NCI-H1694 (cell line): ENCODE measurements around the gene ZNF23.
"Not testable (repeated sequence)": the region's sequence is repeated elsewhere in the genome, so short reads cannot be mapped to it uniquely, and the experiment has no call there.

Source experiments
- DNase-seq: peaks from one replicate; lab custom pipeline; 2025; lab: John Stamatoyannopoulos, UW

Gene ZNF23

GRCh38 chr16:71461686-71462648, at the start of gene ZNF23:
Gene ZNF23, minus strand, starts transcription at chr16:71462247. Its CDS starts 5,451 bp downstream, at chr16:71456796.
- DNase-seq = peak; percentile 30

GRCh38 chr16:71507061-71507460, 45.0 kb upstream of the ZNF23 start:
- DNase-seq = no peak

- DNase-seq = no peak
Measured at GRCh38 chr16:71504901-71505300, 42.9 kb upstream of the ZNF23 start.

- DNase-seq = not testable (repeated sequence)
Measured at GRCh38 chr16:71504051-71504450, 42.0 kb upstream of the ZNF23 start.

- DNase-seq = no peak
Measured at GRCh38 chr16:71501547-71501946, 39.5 kb upstream of the ZNF23 start.

GRCh38 chr16:71500964-71501363, 38.9 kb upstream of the ZNF23 start:
- no peak for DNase-seq

GRCh38 chr16:71499775-71500364, 37.8 kb upstream of the ZNF23 start:
- DNase-seq = peak; percentile 45

- DNase-seq = no peak
Measured at GRCh38 chr16:71498031-71498430, 36.0 kb upstream of the ZNF23 start.

GRCh38 chr16:71493213-71493612, 31.2 kb upstream of the ZNF23 start:
- no peak for DNase-seq

- no peak for DNase-seq
Measured at GRCh38 chr16:71492786-71493185, 30.7 kb upstream of the ZNF23 start.

GRCh38 chr16:71491054-71491453, 29.0 kb upstream of the ZNF23 start:
- DNase-seq = no peak

GRCh38 chr16:71490361-71490760, 28.3 kb upstream of the ZNF23 start:
- DNase-seq = no peak

- no peak for DNase-seq
Measured at GRCh38 chr16:71489122-71489521, 27.1 kb upstream of the ZNF23 start, which contains the start of gene ZNF19. Gene ZNF19, minus strand, starts transcription at chr16:71489324. Its CDS starts 7,210 bp downstream, at chr16:71482114.

- DNase-seq = peak; percentile 80
Measured at GRCh38 chr16:71484006-71484893, 22.2 kb upstream of the ZNF23 start.

- DNase-seq = no peak
Measured at GRCh38 chr16:71482569-71482968, 20.5 kb upstream of the ZNF23 start.

- DNase-seq = no peak
Measured at GRCh38 chr16:71480956-71481355, 18.9 kb upstream of the ZNF23 start.

GRCh38 chr16:71479420-71479819, 17.4 kb upstream of the ZNF23 start:
- DNase-seq = peak; percentile 11

- DNase-seq = no peak
Measured at GRCh38 chr16:71476457-71477124, 14.5 kb upstream of the ZNF23 start.

GRCh38 chr16:71474864-71475263, 12.8 kb upstream of the ZNF23 start:
- DNase-seq = no peak

- DNase-seq = no peak
Measured at GRCh38 chr16:71473891-71474290, 11.8 kb upstream of the ZNF23 start.

GRCh38 chr16:71472931-71473330, 10.9 kb upstream of the ZNF23 start:
- no peak for DNase-seq

GRCh38 chr16:71472051-71472450, 10.0 kb upstream of the ZNF23 start:
- no peak for DNase-seq
